ENCODE results near the gene UBE2V1.

UBE2V1 gene

DNA sequence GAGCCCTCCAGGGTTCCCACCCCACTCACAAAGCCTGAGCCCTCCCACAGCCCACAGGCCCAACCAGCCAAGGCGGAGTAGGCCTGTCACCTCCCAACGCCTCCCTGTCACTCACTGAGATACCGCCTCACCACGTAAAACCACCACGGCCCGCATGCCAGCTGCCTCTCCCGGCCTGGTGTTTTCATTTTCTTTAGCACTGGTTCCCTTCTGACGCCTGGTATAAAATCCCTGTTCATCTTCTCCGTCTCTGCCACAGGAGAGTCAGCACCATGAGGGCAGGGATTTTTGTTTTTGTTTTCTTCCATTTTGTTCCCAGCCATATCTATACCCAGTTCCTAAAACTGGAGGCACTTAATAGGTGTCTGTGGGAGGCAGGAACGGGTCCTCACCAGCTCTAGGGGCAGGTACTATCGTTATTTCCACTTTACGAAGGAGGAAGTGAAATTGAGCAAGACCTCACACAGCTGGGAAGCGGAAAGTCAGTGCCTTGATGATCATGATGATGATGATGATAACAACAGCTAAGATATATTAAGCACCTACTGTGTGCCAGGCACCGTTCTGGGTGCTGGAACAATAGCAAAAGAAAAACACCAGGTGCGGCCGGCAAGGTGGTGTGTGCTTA lies 71.6 kb downstream of the UBE2V1 start:
- DNase-seq = no peak

DNA sequence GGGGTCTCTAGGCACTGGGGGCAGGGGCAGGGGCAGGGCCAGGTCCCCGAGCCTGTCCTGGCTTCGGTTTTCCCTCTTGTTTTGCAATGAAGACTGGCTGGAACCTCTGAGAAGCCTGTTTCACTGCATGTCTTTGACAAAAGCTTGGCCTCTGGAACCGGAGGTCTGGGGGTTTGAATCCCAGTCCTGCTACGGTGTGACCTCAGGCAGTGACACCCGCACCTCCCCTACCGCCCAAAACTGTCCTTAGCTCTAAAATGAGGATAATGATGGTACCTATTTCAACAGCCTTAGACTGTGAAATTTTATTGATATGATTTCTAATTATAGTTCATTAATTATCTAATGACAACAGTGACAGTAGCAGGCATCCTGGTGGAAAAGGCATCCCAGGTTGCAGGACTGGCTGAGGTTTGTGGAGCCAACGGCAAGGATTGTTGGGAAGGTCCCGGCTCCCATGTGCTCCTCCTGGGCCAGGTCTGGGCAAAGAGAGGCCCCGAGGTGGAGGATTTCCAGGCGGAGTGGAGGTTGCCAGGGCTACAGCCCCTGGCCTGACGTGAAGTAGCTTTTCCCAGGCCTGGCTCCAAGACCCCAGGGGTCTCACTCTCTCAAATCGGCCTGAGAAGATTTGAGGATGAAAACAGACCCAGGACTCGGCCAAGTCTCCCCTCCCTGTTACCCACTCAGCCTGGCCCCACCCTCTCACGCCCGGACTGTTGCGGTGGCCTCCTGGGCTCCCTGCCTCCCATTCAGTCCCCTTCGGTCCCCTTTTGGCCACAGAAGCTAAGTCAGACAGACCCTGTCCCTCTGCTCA lies 72.3 kb downstream of the UBE2V1 start:
- DNase-seq = no peak

DNA sequence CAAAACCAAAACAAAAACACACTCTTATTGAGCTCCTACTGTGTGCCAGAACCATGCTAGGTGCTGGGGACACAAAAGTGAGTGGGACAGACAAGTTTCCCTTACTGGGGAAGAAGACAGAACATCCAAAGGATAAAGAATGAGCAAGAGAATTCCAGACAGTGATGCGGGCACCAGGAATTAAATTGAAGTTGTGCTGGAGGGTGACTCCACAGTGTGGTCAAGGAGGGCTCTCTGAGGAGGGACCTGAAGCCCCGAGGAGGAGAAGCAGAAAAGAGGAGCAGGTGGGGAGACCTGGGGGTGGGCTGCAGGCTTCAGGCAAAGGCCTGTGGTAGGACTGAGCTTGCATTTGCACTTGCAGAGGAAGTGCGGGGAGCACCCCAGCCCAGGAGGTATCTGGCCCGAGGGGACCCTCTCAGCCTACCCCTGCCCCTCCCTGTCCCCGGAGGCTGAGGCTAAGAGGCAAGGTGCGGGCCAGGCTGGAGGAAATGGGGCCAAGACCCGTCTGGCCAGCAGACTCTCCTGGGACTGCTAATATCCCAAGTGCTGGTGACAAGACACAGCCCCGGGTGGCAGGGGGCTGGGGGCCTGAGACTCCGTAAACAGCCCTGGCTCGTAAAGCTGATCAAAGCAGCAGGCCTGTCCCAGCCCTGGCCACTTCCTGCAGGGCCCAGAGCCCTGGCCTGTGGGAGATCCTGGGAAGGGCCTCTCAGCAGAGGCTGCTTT lies 73.1 kb downstream of the UBE2V1 start:
- DNase-seq = no peak

DNA sequence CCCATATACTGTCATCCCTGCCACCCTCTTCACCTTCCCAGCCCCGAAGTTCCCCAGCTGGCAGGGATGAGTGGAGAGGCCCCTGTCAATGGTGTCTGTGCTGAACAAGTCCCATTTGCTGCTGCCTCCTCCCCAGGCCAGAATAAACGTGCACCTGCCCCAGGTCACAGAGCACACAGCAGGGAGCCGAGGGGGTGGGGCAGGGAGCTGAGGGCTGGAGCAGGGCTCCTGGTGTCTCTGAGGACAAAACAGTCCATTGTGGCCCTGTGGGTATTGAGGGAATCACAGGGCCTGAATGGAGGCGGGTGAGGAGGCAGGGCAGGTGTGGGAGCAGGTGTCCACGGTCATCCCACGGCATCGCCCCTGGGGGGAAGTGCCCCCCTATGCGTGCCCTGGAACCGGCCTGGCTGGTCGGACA lies 74.4 kb downstream of the UBE2V1 start:
- no peak for DNase-seq

DNA sequence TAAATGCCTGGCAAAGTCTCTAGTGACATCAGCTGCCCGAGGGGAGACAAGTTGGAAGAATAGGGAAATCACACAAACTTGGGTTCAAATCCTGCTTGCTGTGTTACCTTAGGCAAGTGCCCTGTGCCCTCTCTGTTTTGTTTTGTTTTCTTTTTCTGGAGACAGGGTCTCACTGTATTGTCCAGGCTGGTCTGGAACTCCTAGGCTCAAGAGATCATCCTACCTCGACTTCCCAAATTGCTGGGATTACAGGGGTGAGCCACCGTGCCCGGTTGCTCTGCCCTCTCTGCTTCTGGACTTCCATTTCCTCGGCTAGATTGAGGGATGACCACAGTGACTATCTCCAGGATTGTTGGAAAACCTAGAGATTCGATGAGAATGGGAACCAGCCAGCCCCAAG lies 74.8 kb downstream of the UBE2V1 start:
- no peak for DNase-seq

DNA sequence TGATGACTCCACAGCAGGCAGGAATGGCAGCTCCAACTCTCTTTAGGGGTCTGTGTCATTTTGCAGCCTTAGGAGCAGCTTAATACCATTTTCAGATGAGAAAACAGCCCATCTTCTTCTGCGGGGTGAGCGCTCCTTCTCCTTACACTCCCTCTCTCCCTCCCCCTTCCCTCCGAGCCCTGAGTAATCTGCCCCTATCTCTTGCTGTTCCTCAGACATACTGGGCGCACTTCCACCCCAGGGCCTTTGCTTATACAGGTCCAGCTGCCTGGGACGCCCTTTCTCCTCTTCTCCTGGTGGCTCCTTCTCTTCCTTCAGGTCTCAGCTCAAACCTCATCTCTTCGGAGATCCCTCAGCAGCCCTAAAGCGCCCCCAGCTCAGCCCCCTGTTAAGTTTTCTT lies 75.4 kb downstream of the UBE2V1 start:
- DNase-seq = no peak

DNA sequence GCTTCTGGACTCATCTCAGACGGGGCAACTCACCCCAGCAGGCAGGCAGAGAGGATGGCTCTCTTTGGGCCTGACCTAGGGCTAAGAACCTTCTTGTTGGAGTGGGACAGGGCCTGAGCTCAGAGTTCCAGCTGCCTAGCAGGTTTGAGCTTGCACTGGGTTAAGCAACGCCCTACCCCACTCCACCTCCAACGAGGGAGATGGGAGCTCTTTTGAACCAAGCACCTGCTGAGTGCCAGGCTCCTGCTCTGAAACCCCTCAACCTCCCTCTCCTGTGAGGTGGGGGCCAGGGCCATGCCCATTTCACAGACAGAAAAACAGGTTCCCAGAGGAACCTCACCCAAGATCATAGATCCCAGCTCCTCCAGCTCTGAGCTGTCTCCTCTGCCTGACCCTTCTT lies 75.8 kb downstream of the UBE2V1 start:
- DNase-seq = no peak

DNA sequence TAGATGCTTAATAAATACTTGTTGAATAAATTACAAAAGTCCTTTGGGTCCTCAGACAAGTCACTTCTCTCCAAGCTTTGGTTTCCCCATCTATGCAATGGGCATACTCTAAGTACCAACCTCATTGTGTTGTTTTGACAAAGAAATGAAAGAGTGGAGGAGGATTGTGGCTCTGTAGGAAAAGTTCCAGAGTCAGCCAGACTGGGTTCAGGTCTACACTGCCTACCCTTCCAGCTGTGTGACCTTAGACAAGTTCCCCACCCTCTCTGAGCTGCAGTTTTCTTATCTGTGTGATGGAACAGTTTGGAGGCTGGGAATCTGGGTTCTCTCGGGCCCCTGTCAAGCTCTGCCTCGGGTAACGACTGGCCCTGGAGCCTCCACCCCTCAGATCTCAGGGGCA lies 76.2 kb downstream of the UBE2V1 start:
- DNase-seq = no peak

DNA sequence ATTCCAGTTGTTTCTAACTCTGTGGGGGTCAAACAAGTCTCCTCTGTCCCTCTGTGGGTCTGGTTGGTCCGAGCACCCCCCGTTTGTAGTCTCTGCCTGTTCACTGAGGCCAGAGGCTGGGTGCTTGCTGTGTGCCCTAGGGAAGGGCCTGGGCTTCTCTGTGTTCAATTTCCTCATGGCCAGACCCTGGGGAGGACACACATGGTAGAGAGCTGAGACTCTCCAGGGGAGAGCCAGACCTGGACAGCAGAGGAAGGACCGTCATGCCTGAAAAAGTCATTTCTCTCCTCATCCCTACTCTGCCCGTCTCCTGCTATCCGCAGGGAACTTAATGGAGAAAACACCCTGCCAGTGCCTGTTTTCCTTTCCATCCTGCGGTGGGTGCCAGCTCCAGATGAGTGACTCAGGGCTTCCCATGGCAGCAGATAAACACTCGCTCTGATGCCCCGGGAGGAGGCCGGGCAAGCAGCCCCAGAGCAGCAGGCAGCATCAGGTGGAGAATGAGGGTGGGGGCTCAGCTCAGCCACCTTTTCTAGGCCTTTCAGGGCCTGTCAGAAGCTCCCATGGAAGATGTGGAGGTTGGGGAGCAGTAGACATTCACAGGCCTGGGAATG lies 78.3 kb downstream of the UBE2V1 start:
- DNase-seq = no peak

DNA sequence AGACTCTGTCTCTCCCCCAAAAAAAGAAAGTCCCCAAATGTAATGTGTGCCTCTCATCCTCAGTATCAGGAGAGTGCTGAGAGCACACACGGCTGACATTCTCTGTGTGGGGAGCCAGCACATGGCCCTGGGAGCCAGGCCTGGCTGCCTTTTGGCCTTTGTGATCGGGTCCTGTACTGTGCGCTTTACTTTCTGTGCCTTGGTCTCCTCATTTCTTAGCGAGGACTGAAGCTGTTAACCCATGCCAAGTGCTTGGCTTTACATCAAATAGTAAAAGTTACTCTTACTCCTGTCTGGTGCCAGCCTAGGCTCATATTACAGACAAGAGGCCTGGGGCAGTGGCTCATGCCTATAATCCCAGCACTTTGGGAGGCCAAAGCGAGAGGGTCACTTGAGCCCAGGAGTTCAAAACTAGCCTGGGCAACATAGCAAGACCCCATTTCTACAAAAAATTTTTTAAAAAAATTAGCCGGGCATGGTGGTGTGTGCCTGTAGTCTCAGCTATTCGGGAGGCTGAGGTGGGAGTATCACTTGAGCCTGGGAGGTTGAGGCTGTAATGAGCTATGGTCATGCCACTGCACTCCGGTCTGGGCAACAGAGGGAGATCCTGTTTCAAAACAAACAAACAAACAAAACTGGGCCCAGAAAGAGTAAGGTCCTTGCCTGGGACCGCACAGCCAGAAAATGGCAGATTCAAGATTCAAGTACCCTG lies 79.8 kb downstream of the UBE2V1 start:
- no peak for DNase-seq
